Transverse colon (tissue), 4 donors: ENCODE data around the gene RAPGEF2. TPM values are rescaled to one million over a fixed set of nuclear protein-coding genes. Genes with fewer than 3 reads are reported as not detected.

ENCODE experiments used
- DNase-seq: peaks from one replicate; pipeline ENCODE4 v3.0.0-alpha.2; 2019
- H3K27ac ChIP-seq, 4 donors: fragments of 200-600 bp; sonication (generic); 2 replicates each; pipeline ENCODE4 v1.5.1; 2016 to 2018; ENCODE audit warnings: inconsistent platforms in 4 of 4
- H3K27me3 ChIP-seq: fragments of 200-600 bp; sonication (generic); 2 replicates; pipeline ENCODE4 v1.5.1; 2017; ENCODE audit warnings: inconsistent platforms
- H3K36me3 ChIP-seq, 4 donors: fragments of 200-600 bp; sonication (generic); 2 replicates each; pipeline ENCODE4 v1.5.1; 2017 to 2019; ENCODE audit warnings: inconsistent platforms in 4 of 4
- H3K4me1 ChIP-seq, 4 donors: fragments of 200-600 bp; sonication (generic); 2 replicates each; pipeline ENCODE4 v1.5.1; 2017 to 2020; ENCODE audit warnings: inconsistent platforms in 4 of 4
- H3K4me3 ChIP-seq, 4 donors: fragments of 200-600 bp; sonication (generic); 1 replicate in 1 of 4; 2 replicates in 3 of 4; pipeline versions ENCODE4 v1.5.1 to v1.6.1; 2017 to 2019; ENCODE audit warnings: inconsistent platforms in 4 of 4
- H3K9me3 ChIP-seq, 2 donors: fragments of 200-600 bp; sonication (generic); 2 replicates each; pipeline ENCODE4 v1.5.1; 2017 to 2019; ENCODE audit warnings: inconsistent platforms in 2 of 2
- EP300 ChIP-seq: sonication (generic); formaldehyde crosslinking; IDR thresholded peaks from one replicate; pipeline ENCODE4 v1.6.1; 2017; ENCODE audit warnings: antibody characterized with exemption, low read depth
- POLR2A ChIP-seq: fragments of 450-650 bp; IDR thresholded peaks from one replicate; pipeline ENCODE4 v1.6.1; 2016; ENCODE audit warnings: antibody characterized with exemption, mild to moderate bottlenecking, moderate library complexity
- POLR2AphosphoS5 ChIP-seq, 3 donors: sonication (generic); formaldehyde crosslinking; IDR thresholded peaks; one replicate each; pipeline ENCODE4 v1.6.1; 2016; ENCODE audit warnings: antibody characterized with exemption in 3 of 3
- WGBS, 2 donors: methylation state at CpG; one replicate each; pipeline ENCODE4 v1.1.5; 2018; ENCODE audit warnings: low coverage in 1 of 2; 5-methylcytosine and 5-hydroxymethylcytosine counted together
- in situ Hi-C, 4 donors: fragments of 200-750 bp; cut with MboI; loops; one replicate each; pipeline versions ENCODE4 v1.15.0 to v1.15.1; 2017; ENCODE audit warnings: low sequenced_read_pairs in 3 of 4, low pct_ligation_motif_present in 1 of 4, low pct_unique_long_range_greater_than_20kb in 1 of 4
- intact Hi-C: fragments of 100-400 bp; cut with DNase I; formaldehyde crosslinking; loops from one replicate; pipeline ENCODE4 v1.15.1; 2023; ENCODE audit warnings: low total_unique reads
- total RNA-seq, 4 donors: library from RNA; depleted of rRNA; stranded (reverse); fragments of >200 nt; gene quantifications; one replicate each; pipeline ENCODE4 v1.1.0, GENCODE V29; 2016
- TF ChIP-seq, protein P1 (sequence below), 5 experiments: fragments of 200-600 bp in 3 of 5; fragments of 450-650 bp in 2 of 5; sonication (generic) in 3 of 5; IDR thresholded peaks; 1 replicate in 2 of 5; 2 replicates in 3 of 5; pipeline ENCODE4 v1.5.1; 2016 to 2017; ENCODE audit warnings: antibody characterized with exemption in 5 of 5, inconsistent platforms in 3 of 5, mild to moderate bottlenecking in 2 of 5, moderate library complexity in 1 of 5

Gene RAPGEF2
- total RNA-seq, 4 donors from 2014 or later, result 23.3 to 64.8 (median 49.6) TPM

DNA sequence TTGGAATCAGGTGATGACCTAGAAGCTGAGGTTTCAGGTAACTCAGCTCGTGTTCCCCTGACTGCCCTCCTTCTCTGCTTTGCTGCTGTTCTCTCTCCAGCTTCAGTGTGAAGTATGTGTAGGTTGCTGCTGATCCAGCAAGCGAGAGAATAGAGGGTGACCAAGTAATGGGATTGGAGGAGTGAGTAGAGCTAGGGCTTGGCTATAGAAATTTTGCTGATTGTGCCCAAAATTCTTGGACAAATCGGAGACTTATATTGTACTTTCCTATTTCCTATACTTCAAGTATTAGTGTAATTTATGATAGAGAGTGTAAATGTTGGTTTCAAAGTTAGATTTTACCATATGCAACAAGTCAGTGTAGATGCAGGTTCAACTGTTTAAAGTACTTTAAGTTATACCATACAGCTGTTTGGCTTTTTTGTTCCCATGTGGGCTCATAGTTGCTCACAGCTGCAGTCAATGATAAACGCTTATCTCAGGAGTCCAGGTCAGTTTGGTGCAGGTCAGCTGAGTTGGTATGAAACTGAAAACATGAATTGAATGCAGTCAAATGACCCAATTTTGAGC, 48.0 kb downstream of the RAPGEF2 start:
- Histone ChIP-seq H3K27ac (peak overlapping the region in 1 of 4 donors; percentile 38), H3K4me1 (peaks cover 0 to 14% (median 3%) of the 10 kb centered on the region in 4 donors)
- intact Hi-C loops, result no loop called here

DNA sequence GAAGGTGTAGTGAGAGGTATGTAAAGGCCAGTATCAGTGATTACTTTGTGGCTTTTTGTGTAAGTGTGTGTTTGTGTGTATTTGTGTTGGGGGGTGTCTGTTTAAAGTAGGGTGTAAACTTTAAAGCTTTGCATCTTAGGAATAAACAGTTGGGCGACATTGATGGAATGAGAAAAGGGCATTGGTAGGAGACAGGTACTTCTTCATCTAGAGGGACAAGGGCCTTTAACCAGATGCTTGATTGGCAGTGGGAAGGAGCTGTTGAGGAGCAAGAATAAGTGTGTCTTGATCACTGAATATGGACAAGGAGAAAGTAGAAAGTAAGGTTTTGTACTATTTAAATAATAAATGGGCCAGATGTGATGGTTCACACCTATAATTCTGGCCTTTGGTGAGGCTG, 48.8 kb downstream of the RAPGEF2 start:
- TF ChIP-seq, protein P1, sequence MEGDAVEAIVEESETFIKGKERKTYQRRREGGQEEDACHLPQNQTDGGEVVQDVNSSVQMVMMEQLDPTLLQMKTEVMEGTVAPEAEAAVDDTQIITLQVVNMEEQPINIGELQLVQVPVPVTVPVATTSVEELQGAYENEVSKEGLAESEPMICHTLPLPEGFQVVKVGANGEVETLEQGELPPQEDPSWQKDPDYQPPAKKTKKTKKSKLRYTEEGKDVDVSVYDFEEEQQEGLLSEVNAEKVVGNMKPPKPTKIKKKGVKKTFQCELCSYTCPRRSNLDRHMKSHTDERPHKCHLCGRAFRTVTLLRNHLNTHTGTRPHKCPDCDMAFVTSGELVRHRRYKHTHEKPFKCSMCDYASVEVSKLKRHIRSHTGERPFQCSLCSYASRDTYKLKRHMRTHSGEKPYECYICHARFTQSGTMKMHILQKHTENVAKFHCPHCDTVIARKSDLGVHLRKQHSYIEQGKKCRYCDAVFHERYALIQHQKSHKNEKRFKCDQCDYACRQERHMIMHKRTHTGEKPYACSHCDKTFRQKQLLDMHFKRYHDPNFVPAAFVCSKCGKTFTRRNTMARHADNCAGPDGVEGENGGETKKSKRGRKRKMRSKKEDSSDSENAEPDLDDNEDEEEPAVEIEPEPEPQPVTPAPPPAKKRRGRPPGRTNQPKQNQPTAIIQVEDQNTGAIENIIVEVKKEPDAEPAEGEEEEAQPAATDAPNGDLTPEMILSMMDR (IDR thresholded peaks at IDR 0.05), result no peak
- TF ChIP-seq POLR2AphosphoS5 (IDR thresholded peaks at IDR 0.05) (no peak), POLR2A (no peak), EP300 (no peak)
- Histone ChIP-seq H3K4me3 (no peak overlapping the region), H3K27me3 (no peaks in the 10 kb centered on the region), H3K36me3 (no peaks in the 10 kb centered on the region), H3K27ac (no peak overlapping the region), H3K4me1 (peaks cover 1 to 12% (median 3%) of the 10 kb centered on the region in 4 donors), H3K9me3 (no peaks in the 10 kb centered on the region)
- intact Hi-C loops, result no loop called here
- WGBS, 2 donors, result 80 to 100% methylated on average over 1 of the region's 1 CpG
- no peak for DNase-seq
- in situ Hi-C loops, result no loop called here

More for the DNA sequence above, 48.0 kb downstream of the RAPGEF2 start:
- no peaks in the 10 kb centered on the region for H3K9me3 ChIP-seq
- in situ Hi-C loops, result no loop called here
- H3K27me3 ChIP-seq, result no peaks in the 10 kb centered on the region
- no peak for DNase-seq
- H3K36me3 ChIP-seq, result no peaks in the 10 kb centered on the region
- WGBS, 2 donors, result 83 to 95% methylated on average over 4 of the region's 4 CpGs
- H3K4me3 ChIP-seq, result no peak overlapping the region
- TF ChIP-seq, protein P1 (IDR thresholded peaks at IDR 0.05), result no peak
- TF ChIP-seq POLR2AphosphoS5 (IDR thresholded peaks at IDR 0.05), result no peak
- TF ChIP-seq POLR2A, result no peak
- no peak for TF ChIP-seq EP300

DNA sequence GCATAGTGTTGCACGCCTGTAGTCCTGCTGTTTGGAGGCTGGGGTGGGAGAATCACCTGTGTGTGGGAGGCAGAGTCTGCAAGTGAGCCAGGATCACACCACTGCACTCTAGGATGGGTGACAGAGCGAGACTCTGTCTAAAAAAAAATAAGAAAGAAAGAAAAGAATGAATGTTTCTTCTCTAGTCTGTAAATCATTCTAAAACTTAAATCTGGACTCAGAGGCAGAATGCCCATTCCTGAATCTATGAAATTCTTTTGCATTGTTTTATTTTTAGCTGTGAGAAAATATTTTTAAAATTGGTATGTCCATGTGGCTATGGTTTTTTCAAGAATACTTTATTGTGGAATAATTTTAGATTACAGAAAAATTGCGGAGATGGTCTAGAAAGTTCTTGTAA, 49.3 kb downstream of the RAPGEF2 start:
- TF ChIP-seq, protein P1 (IDR thresholded peaks at IDR 0.05), result no peak
- TF ChIP-seq EP300, result no peak
- TF ChIP-seq POLR2AphosphoS5 (IDR thresholded peaks at IDR 0.05), result no peak
- no peak for TF ChIP-seq POLR2A
- Histone ChIP-seq H3K27ac (no peak overlapping the region), H3K36me3 (no peaks in the 10 kb centered on the region), H3K9me3 (no peaks in the 10 kb centered on the region), H3K4me1 (peaks cover 3 to 12% (median 4%) of the 10 kb centered on the region in 4 donors), H3K27me3 (no peaks in the 10 kb centered on the region), H3K4me3 (no peak overlapping the region)
- WGBS, 2 donors, result 97 to 100% methylated on average over 3 of the region's 3 CpGs
- in situ Hi-C loops, result no loop called here
- no peak for DNase-seq
- intact Hi-C loops, result no loop called here

DNA sequence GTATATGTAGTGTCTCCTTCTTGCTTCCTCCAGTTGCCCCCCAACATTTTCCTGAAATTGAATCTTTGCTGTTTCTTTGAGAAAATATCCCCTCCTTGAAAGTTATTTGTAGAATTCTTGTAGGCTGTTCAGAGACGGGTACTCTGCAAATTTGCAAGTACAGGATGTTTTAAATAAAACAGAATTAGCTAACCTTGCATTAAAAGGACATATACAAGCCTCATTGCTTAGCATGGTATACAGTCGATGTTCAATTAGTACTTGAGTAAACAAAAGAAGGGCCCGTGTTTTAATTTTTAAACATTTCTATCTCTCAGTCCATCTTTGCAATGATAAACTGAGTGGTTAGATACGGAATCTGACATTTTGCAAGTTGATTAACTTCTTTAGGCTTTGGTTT, 50.8 kb downstream of the RAPGEF2 start:
- in situ Hi-C loops, result no loop called here
- intact Hi-C loops, result no loop called here
- TF ChIP-seq POLR2AphosphoS5 (IDR thresholded peaks at IDR 0.05), result no peak
- no peak for TF ChIP-seq EP300
- no peak for TF ChIP-seq POLR2A
- TF ChIP-seq, protein P1 (IDR thresholded peaks at IDR 0.05), result no peak
- WGBS, 2 donors, result 83 to 93% methylated on average over 4 of the region's 4 CpGs
- Histone ChIP-seq H3K36me3 (no peaks in the 10 kb centered on the region), H3K27me3 (no peaks in the 10 kb centered on the region), H3K4me1 (peaks cover 3 to 20% (median 9%) of the 10 kb centered on the region in 4 donors), H3K9me3 (no peaks in the 10 kb centered on the region), H3K27ac (no peak overlapping the region), H3K4me3 (no peak overlapping the region)
- DNase-seq, result no peak
